Hepatic stellate cell (primary cell): ENCODE results near the gene HACD4.
"Not testable (repeated sequence)": the region's sequence is repeated elsewhere in the genome, so short reads cannot be mapped to it uniquely, and the experiment has no call there.

Experiments used
- DNase-seq: peaks from one replicate; pipeline ENCODE4 v3.0.0; 2011; ENCODE audit warnings: low spot score

Gene HACD4

DNA sequence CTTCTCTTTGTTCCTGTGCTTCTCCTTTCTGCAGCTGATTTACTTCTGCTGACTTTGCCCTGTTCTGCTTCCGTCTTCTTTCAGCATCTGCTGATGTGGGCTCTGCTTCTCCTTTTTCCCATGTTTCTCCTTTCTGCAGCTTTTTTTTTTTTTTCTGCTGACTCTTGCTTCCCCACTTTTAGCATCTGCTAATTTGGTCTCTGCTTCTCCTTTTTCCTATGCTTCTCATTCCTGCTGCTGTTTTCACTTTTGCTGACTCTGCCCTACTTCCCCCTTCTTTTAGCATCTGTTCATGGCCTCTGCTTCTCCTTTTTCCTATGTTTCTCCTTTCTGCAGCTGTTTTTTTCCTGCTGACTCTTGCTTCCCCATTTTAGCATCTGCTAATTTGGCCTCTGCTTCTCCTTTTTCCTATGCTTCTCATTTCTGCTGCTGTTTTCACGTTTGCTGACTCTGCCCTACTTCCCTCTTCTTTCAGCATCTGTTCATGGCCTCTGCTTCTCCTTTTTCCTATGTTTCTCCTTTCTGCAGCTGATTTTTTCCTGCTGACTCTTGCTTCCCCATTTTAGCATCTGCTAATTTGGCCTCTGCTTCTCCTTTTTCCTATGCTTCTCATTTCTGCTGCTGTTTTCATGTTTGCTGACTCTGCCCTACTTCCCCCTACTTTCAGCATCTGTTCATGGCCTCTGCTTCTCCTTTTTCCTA lies 58.0 kb downstream of the HACD4 start:
- DNase-seq = not testable (repeated sequence)

DNA sequence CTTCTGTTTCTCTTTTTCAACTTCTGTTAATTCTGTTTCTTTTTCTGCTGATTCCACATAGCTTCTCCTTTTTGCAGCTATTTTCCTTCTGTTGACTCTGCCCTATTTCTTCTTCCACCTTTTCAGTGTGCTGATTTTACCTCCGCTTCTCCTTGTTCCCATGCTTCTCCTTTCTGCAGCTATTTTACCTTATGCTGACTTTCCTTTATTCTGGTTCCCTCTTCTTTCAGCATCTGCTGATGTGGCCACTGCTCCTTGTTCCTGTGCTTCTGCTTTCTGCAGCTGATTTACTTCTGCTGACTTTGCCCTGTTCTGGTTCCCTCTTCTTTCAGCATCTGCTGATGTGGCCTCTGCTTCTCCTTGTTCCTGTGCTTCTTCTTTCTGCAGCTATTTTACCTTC lies 58.8 kb downstream of the HACD4 start:
- DNase-seq = no peak

DNA sequence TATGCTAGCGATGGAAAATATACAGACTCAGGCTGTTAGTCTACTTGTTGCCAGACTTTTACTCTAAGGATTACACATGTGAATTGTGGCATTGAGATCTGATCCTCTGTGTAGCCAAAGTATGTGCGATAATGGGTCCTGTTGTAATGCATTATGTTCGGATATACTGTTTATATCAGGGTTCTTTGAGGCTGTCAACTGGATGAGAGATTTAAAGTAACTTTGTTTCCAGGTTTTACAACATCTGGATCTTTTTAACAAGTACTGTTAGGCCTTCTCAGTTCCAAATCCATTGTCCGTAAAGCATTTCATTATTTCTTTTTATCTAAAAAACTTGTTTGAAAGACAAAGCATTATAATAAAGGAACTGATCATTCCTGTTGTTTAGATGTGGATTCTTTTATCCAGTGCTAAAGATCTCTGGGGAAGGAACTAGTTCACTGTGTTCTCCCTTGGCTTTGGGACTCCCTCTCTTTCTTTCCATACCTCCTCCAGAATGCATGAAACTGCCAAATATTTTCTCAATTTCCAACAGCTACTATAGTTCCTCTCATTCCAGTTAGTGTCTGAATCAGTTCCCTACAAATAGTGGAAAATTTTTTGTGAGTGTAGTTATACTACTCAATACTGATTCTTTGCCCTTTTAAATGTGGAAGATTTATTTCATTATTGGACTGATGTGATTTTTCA lies 68.8 kb downstream of the HACD4 start:
- DNase-seq = no peak

DNA sequence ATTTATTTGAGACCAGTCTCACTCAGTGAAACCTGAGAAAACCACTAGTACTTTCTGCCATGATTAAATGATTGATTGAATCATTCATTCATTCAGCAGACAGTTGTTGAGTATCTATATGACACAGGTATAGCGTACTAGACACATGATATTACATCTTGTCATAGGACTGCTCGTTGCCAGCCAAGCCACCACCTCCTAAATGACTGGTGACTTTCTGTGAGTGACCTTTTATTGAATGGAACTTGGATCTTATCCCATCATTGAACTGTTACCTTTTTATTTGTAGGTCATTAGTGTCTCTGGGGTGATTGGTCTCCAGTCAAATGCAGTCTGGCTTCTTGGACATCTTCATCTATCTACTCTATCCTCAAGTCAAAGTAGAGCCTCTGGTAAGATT lies 80.7 kb downstream of the HACD4 start:
- DNase-seq = no peak
